DOHH2 (cell line): Measurements from ENCODE around the gene TRIM24.

Experiments used
- EZH2phosphoT487 ChIP-seq: fragments of 200-600 bp; sonication (generic); IDR thresholded peaks from 2 replicates; pipeline ENCODE4 v1.6.1; 2017; ENCODE audit warnings: borderline replicate concordance, mild to moderate bottlenecking, antibody characterized with exemption, low read length, moderate library complexity, mixed read lengths
- TF ChIP-seq, protein P1 (sequence below): fragments of 200-600 bp; sonication (generic); IDR thresholded peaks from one replicate; pipeline ENCODE4 v1.5.1; 2014; ENCODE audit warnings: antibody characterized with exemption, mild to moderate bottlenecking, low read depth, low read length; ENCODE audit not compliant: poor library complexity, severe bottlenecking

DNA sequence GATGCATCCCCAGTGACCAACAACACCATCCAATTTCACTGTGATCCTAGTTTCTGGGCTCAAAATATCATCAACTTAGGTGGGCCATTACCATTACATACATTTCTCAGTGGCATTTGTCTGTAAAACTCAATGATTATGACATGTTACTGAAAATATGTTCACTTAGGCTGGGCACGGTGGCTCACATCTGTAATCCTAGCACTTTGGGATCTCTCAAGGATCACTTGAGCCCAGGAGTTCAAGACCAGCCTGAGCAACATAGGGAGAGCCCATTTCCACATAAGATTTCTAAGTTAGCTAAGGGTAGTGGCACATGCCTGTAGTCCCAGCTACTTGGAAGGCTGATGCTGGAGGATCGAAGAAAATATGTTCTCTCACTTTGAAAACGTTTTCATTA is 91.0 kb downstream of the TRIM24 start:
- TF ChIP-seq, protein P1, sequence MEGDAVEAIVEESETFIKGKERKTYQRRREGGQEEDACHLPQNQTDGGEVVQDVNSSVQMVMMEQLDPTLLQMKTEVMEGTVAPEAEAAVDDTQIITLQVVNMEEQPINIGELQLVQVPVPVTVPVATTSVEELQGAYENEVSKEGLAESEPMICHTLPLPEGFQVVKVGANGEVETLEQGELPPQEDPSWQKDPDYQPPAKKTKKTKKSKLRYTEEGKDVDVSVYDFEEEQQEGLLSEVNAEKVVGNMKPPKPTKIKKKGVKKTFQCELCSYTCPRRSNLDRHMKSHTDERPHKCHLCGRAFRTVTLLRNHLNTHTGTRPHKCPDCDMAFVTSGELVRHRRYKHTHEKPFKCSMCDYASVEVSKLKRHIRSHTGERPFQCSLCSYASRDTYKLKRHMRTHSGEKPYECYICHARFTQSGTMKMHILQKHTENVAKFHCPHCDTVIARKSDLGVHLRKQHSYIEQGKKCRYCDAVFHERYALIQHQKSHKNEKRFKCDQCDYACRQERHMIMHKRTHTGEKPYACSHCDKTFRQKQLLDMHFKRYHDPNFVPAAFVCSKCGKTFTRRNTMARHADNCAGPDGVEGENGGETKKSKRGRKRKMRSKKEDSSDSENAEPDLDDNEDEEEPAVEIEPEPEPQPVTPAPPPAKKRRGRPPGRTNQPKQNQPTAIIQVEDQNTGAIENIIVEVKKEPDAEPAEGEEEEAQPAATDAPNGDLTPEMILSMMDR, result no peak
- TF ChIP-seq EZH2phosphoT487, result no peak
